GM12878 (cell line): ENCODE measurements around the gene CREG1. TPM values are rescaled to one million over a fixed set of nuclear protein-coding genes. Genes with fewer than 3 reads are reported as not detected.

Source experiments
- ATAC-seq: fragments of 200-7000 bp; cut with Tn5 transposase; 3 replicates; pipeline ENCODE4 v1.9.1; 2020; ENCODE audit warnings: mild to moderate bottlenecking, moderate library complexity
- BruUV-seq: library from RNA; stranded (reverse); fragments of 400-500 nt; replicated peaks from 2 replicates; lab custom pipeline; 2021; lab: Mats Ljungman, UMichigan
- CTCF ChIA-PET: fragments of 300-600 bp; sonication (Branson Sonifier 250); formaldehyde crosslinking; extraction: SDS; loops from one replicate; lab custom pipeline; 2021; ENCODE audit warnings: inconsistent platforms; lab: Yijun Ruan, JAX
- POLR2A ChIA-PET: fragments of 350-600 bp; formaldehyde crosslinking; extraction: SDS; loops from one replicate; lab custom pipeline; 2021; ENCODE audit warnings: inconsistent platforms; lab: Charles Lee
- RAD21 ChIA-PET: fragments of 300-600 bp; sonication (Branson Sonifier 250); formaldehyde crosslinking; loops from one replicate; lab custom pipeline; 2023; ENCODE audit warnings: antibody characterized with exemption; ENCODE audit not compliant: unreplicated experiment; lab: Charles Lee
- SMC1A ChIA-PET: fragments of 300-600 bp; sonication (Branson Sonifier 250); formaldehyde crosslinking; loops from one replicate; lab custom pipeline; 2023; ENCODE audit not compliant: unreplicated experiment, uncharacterized antibody; lab: Charles Lee
- DNase-seq: peaks from one replicate; pipeline ENCODE4 v3.0.0-alpha.2; 2011; ENCODE audit warnings: low read depth, low spot score
- FAIRE-seq: peaks from 3 replicates; lab custom pipeline; 2011; peaks lifted over from hg19 to GRCh38; lab: Jason Lieb, UNC
- H2AFZ ChIP-seq: 2 replicates; pipeline ENCODE4 v1.6.0; 2011; ENCODE audit warnings: low read depth, low read length, control low read depth; ENCODE audit not compliant: control insufficient read depth
- H3K27ac ChIP-seq: 2 replicates; pipeline ENCODE4 v1.5.1; 2011; ENCODE audit warnings: control low read depth; ENCODE audit not compliant: control insufficient read depth, insufficient read depth
- H3K27me3 ChIP-seq, 2 experiments: replicated peaks in 1 of 2; 2 replicates each; pipeline versions ENCODE4 v1.6.0 to v1.6.1; 2011; ENCODE audit warnings: low read length in 1 of 2; ENCODE audit not compliant: control insufficient read depth in 2 of 2, insufficient read depth in 2 of 2
- H3K36me3 ChIP-seq, 2 experiments: 2 replicates each; pipeline ENCODE4 v1.5.1; 2011; ENCODE audit warnings: low read length in 1 of 2; ENCODE audit not compliant: control insufficient read depth in 2 of 2, insufficient read depth in 2 of 2
- H3K4me1 ChIP-seq: 2 replicates; pipeline ENCODE4 v1.6.1; 2011; ENCODE audit warnings: mild to moderate bottlenecking, low read length, moderate library complexity, mixed read lengths; ENCODE audit not compliant: control insufficient read depth, insufficient read depth
- H3K4me2 ChIP-seq: 2 replicates; pipeline ENCODE4 v1.6.0; 2011; ENCODE audit warnings: control low read depth; ENCODE audit not compliant: control insufficient read depth, insufficient read depth
- H3K4me3 ChIP-seq: fragments of 200-600 bp; sonication (generic); 2 replicates; pipeline ENCODE4 v1.5.1; 2016
- H3K79me2 ChIP-seq: 2 replicates; pipeline ENCODE4 v1.6.0; 2011; ENCODE audit warnings: low read length; ENCODE audit not compliant: control insufficient read depth, insufficient read depth
- H3K9ac ChIP-seq: 2 replicates; pipeline ENCODE4 v1.8.0; 2011; ENCODE audit warnings: low read length, control low read depth, mixed read lengths; ENCODE audit not compliant: control insufficient read depth, insufficient read depth
- H3K9me3 ChIP-seq: replicated peaks from 3 replicates; pipeline ENCODE4 v1.5.1; 2011; ENCODE audit warnings: mild to moderate bottlenecking, low read length; ENCODE audit not compliant: control insufficient read depth, insufficient read depth
- H4K20me1 ChIP-seq: 2 replicates; pipeline ENCODE4 v1.6.0; 2011; ENCODE audit not compliant: control insufficient read depth, insufficient read depth
- ATF7 ChIP-seq: fragments of 450-650 bp; IDR thresholded peaks from 2 replicates; pipeline ENCODE4 v1.6.1; 2016; ENCODE audit warnings: low read depth, mild to moderate bottlenecking
- BCL3 ChIP-seq: IDR thresholded peaks from 2 replicates; pipeline ENCODE4 v1.6.1; 2011; ENCODE audit warnings: borderline replicate concordance, low read depth, mild to moderate bottlenecking, moderate library complexity, low read length; ENCODE audit not compliant: insufficient read depth, poor library complexity, severe bottlenecking
- RELA ChIP-seq: fragments of 450-650 bp; IDR thresholded peaks from 2 replicates; pipeline ENCODE4 v1.8.0; 2014; ENCODE audit warnings: borderline replicate concordance; ENCODE audit not compliant: partially characterized antibody
- ZBTB40 ChIP-seq: fragments of 450-650 bp; IDR thresholded peaks from 2 replicates; pipeline ENCODE4 v1.6.1; 2016; ENCODE audit warnings: mild to moderate bottlenecking, moderate library complexity, borderline replicate concordance
- WGBS: methylation state at CpG from one replicate; pipeline ENCODE4 v1.1.6; 2016; ENCODE audit warnings: low lambda C conversion rate; ENCODE audit not compliant: insufficient replicate concordance, insufficient coverage; ENCODE audit errors: missing lambda C conversion rate; 5-methylcytosine and 5-hydroxymethylcytosine counted together
- in situ Hi-C: fragments of 300-500 bp; cut with MboI; formaldehyde crosslinking; loops from 9 replicates; pipeline ENCODE4 v1.14.3; 2018; ENCODE audit warnings: mixed read lengths
- intact Hi-C: fragments of 100-400 bp; cut with micrococcal nuclease; formaldehyde crosslinking; loops from one replicate; pipeline ENCODE4 v1.14.2; 2022; ENCODE audit not compliant: unreplicated experiment
- polyA plus RNA-seq, 11 experiments: library from polyadenylated mRNA; depleted of rRNA in 4 of 11; unstranded in 6 of 11; stranded (reverse) in 5 of 11; fragments of >200 nt; fragmentation: Nextera tagmentation in 4 of 11; fragmentation: Illumina TruSeq in 1 of 11; extraction: Ambion mirVana in 4 of 11; extraction: Trizol in 1 of 11; gene quantifications; 1 replicate in 1 of 11; 2 replicates in 10 of 11; pipeline versions ENCODE4 v1.2.1 to v1.2.3, GENCODE V29; 2011 to 2016; ENCODE audit warnings: inconsistent platforms in 2 of 11, missing spikeins in 2 of 11, low read depth in 1 of 11
- total RNA-seq, 4 experiments: library from RNA; depleted of rRNA in 3 of 4; stranded (reverse); fragments of >200 nt in 3 of 4; fragmentation: Illumina TruSeq in 1 of 4; extraction: Trizol in 1 of 4; gene quantifications; 2 replicates each; pipeline versions ENCODE4 v1.2.1 to v1.2.3, GENCODE V29; 2013 to 2021

Gene CREG1
- total and polyA plus RNA-seq, 10 of the 15 experiments (the other 5 are each of a cell fraction or from before 2014, with no cell fraction given), result 5.3 to 43.8 (median 22.1) TPM

- Histone ChIP-seq H3K9me3 (no peaks in the 10 kb centered on the region), H3K27ac (no peak overlapping the region), H3K4me2 (no peak overlapping the region), H2AFZ (no peak overlapping the region), H3K27me3 (0 out of 4 replicates have a peak, but pooled peaks cover 0 to 1% of the 10 kb centered on the region in 2 experiments), H3K79me2 (no peaks in the 10 kb centered on the region), H4K20me1 (no peaks in the 10 kb centered on the region), H3K4me3 (no peak overlapping the region), H3K4me1 (no peaks in the 10 kb centered on the region), H3K36me3 (no peaks in the 10 kb centered on the region), H3K9ac (no peak overlapping the region)
- intact Hi-C loops, result no loop called here
- CTCF ChIA-PET, result no interaction called here
- no TSS peak for BruUV-seq
- DNase-seq (no peak), ATAC-seq (no peak), FAIRE-seq (no peak)
- SMC1A ChIA-PET, result interaction anchor here (1.0 to 1.5 kb wide), 2 partner anchors 11 to 18 kb away, joined by 3 to 4 read pairs; no protein-coding TSS in a partner anchor
- WGBS, result 57% methylated on average over 4 of the region's 4 CpGs
- in situ Hi-C loops, result no loop called here
- no peak for TF ChIP-seq ZBTB40
- no peak for TF ChIP-seq BCL3
- no peak for TF ChIP-seq RELA
- TF ChIP-seq ATF7, result no peak
- RAD21 ChIA-PET, result no interaction called here
- POLR2A ChIA-PET, result no interaction called here
Observed at GRCh38 chr1:167582722-167583121, 29.2 kb upstream of the CREG1 start.
